ENCODE results near the gene ZNF365.
A peak's percentile ranks its signal among the peaks of the same experiment; 100 is the strongest.

Gene ZNF365, protein sequence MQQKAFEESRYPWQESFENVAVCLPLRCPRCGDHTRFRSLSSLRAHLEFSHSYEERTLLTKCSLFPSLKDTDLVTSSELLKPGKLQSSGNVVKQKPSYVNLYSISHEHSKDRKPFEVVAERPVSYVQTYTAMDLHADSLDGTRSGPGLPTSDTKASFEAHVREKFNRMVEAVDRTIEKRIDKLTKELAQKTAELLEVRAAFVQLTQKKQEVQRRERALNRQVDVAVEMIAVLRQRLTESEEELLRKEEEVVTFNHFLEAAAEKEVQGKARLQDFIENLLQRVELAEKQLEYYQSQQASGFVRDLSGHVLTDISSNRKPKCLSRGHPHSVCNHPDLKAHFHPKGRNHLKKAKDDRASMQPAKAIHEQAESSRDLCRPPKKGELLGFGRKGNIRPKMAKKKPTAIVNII

DNA sequence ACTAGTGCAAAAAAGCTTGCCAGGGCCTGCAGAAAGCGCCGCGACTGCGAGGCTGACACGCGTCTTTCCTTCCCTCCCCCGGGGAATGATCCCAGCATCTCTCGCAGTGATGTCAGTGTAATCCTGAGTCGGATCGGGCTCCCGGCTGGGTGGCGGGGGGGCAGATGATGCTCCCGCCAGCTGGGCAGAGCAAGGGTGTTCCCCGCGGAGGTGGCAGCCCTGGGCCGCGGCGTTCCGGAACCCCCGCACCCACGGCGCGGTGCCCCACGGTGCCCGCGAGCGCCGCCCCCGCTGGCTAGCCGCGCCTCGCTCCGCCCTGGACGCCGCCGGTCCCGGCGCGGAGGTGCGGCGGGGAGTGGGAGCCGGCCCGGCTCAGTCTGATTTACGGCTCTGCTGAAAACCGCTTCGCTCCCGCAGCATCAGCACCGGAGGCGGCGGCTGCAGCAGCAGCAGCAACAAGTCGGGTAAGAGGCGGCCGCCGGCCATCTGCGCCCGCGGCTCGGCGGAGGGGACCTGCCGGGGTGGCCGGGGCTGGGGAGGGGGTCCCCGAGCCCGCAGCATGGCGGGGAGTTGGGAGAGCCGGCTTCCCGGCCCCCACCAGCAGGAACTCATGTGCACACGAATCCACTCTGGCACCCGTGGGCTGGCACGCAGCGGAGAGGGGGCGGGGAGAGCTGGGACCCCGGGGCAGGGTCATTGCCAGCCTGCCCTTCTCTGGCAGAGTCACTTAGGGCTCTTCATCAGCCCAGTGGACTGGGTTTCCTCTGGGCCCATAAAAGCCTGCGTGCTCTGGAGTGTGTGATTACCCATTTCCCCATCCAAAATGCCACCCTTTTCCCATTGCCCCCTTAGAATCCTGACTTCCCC lies at the start of gene ZNF365:
Gene ZNF365, plus strand, starts transcription at position 375 of the 867 bp plus-strand sequence. CDS start 1,825 bp downstream, outside the sequence.
- DNase-seq (ENCODE audit: low spot score) = peak; percentile 55
- TF ChIP-seq CTCF (IDR thresholded peaks at IDR 0.05; ENCODE audit: borderline replicate concordance, control extremely low read depth, extremely low read depth, insufficient read depth, missing control alignments) = no peak
- in situ Hi-C loops (cut with MboI; ENCODE audit: low sequenced_read_pairs, unreplicated experiment) = no loop called here

DNA sequence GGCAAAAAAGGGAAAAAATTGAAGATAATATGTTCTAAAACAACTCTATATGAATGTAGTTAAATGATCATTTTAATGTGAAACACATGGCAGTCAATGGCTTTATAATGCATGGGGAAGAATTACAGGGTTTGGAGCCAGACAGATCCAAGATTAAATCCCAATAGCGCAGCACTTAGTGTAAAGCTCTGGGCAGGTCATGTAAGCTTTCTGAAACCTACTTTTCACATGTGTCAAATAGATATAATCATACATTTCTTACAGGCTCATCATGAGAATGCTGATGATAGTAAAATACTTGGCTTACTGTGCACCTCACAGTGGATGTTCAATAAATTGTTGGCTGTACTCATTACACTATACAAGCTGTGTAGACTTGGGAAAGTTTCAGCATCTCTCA lies 48.0 kb upstream of the ZNF365 start:
- no peak for DNase-seq (ENCODE audit: low spot score)
- TF ChIP-seq CTCF (IDR thresholded peaks at IDR 0.05; ENCODE audit: borderline replicate concordance, control extremely low read depth, extremely low read depth, insufficient read depth, missing control alignments) = no peak
- in situ Hi-C loops (cut with MboI; ENCODE audit: low sequenced_read_pairs, unreplicated experiment) = no loop called here

DNA sequence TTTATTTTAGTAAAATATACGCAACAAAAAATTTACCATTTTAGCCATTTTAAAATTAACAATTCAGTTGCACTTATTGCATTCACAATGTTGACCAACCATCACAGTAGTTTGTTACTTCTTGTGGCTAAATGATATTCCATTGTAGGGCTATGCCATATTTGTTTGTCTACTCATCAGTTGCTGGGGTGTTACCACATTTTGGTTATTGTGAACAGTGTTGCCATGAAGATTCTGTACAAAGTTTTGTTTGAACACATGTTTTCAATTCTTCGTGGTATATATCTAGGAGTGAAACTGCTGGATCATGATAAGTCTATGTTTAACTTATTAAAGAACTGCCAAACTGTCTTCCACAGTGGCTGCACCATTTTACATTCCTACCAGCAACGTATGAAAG lies 46.3 kb upstream of the ZNF365 start:
- TF ChIP-seq CTCF (IDR thresholded peaks at IDR 0.05; ENCODE audit: borderline replicate concordance, control extremely low read depth, extremely low read depth, insufficient read depth, missing control alignments) = no peak
- no peak for DNase-seq (ENCODE audit: low spot score)

DNA sequence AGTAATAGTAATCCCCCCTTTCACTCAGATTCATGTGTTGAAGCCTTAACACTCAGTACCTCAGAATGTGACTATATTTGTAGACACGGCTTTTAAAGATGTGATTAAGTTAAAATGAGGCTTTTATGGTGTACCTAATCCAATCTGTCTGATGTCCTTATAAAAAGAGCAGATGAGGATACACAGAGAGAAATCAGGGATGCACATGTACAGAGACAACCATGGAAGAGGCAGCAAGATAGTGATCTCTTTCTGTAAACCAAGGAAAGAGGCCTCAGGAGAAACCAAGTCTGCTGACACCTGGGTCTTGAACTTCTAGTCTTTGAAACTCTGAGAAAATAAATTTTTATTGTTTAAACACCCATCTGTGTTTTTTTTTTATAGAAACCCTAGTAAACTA lies 44.0 kb upstream of the ZNF365 start:
- in situ Hi-C loops (cut with MboI; ENCODE audit: low sequenced_read_pairs, unreplicated experiment) = no loop called here
- no peak for DNase-seq (ENCODE audit: low spot score)
- TF ChIP-seq CTCF (IDR thresholded peaks at IDR 0.05; ENCODE audit: borderline replicate concordance, control extremely low read depth, extremely low read depth, insufficient read depth, missing control alignments) = no peak

More for the DNA sequence above, 46.3 kb upstream of the ZNF365 start:
- in situ Hi-C loops (cut with MboI; ENCODE audit: low sequenced_read_pairs, unreplicated experiment) = no loop called here

DNA sequence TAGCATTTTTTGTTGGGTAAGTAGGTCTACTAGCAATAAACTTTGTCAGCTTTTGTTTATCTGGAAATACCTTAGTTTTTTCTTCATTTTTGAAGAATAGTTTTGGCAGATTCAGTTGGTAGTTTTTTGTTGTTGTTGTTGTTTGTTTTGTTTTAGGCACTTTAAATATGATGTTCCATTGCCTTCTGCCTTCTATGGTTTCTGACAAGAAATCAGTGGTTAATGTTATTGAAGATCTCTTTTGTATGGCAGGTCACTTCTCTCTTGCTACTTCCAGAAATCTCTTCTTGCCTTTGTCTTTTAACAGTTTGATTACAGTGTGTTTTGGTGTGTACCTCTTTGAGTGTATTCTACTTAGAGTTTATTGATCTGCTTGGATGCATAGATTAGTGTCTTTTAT lies 41.8 kb upstream of the ZNF365 start:
- in situ Hi-C loops (cut with MboI; ENCODE audit: low sequenced_read_pairs, unreplicated experiment) = no loop called here
- no peak for TF ChIP-seq CTCF (IDR thresholded peaks at IDR 0.05; ENCODE audit: borderline replicate concordance, control extremely low read depth, extremely low read depth, insufficient read depth, missing control alignments)
- DNase-seq (ENCODE audit: low spot score) = no peak

GRCh38 chr10:62333135-62333889 lies 40.9 kb upstream of the ZNF365 start:
- no peak for TF ChIP-seq CTCF (IDR thresholded peaks at IDR 0.05; ENCODE audit: borderline replicate concordance, control extremely low read depth, extremely low read depth, insufficient read depth, missing control alignments)
- DNase-seq (ENCODE audit: low spot score) = no peak
- in situ Hi-C loops (cut with MboI; ENCODE audit: low sequenced_read_pairs, unreplicated experiment) = no loop called here

Data from GM13976 (cell line).